HS-5 (cell line): ENCODE results near the gene AMBP.
"Not testable (repeated sequence)": the region's sequence is repeated elsewhere in the genome, so short reads cannot be mapped to it uniquely, and the experiment has no call there.

Experiments used
- DNase-seq: peaks from one replicate; pipeline ENCODE4 v3.0.0-alpha.2; 2012; ENCODE audit warnings: low read depth

Gene AMBP

GRCh38 chr9:114050646-114051045 is 27.5 kb downstream of the AMBP start:
- no peak for DNase-seq

- no peak for DNase-seq
These were observed 27.9 kb downstream of the AMBP start for GRCh38 chr9:114050226-114050568.

DNA sequence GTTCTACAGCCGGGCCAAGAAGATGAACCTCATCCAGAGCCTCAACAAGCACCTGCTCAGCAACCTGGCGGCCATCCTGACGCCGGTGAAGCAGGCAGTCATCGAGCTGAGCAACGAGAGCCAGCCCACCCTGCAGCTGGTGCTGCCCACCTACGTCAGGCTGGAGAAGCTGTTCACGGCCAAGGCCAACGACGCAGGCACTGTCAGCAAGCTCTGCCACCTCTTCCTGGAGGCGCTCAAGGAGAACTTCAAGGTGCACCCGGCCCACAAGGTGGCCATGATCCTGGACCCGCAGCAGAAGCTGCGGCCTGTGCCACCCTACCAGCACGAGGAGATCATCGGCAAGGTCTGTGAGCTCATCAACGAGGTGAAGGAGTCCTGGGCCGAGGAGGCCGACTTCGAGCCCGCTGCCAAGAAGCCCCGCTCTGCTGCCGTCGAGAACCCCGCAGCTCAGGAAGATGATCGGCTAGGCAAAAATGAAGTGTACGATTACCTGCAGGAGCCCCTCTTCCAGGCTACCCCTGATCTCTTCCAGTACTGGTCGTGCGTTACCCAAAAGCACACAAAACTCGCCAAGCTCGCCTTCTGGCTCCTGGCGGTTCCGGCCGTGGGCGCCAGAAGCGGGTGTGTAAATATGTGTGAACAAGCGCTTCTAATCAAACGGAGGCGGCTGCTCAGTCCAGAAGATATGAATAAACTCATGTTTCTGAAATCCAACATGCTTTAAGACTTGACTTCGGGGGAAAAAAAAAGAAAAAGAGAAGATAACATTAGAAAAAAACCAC is 28.5 kb downstream of the AMBP start:
- no peak for DNase-seq

DNA sequence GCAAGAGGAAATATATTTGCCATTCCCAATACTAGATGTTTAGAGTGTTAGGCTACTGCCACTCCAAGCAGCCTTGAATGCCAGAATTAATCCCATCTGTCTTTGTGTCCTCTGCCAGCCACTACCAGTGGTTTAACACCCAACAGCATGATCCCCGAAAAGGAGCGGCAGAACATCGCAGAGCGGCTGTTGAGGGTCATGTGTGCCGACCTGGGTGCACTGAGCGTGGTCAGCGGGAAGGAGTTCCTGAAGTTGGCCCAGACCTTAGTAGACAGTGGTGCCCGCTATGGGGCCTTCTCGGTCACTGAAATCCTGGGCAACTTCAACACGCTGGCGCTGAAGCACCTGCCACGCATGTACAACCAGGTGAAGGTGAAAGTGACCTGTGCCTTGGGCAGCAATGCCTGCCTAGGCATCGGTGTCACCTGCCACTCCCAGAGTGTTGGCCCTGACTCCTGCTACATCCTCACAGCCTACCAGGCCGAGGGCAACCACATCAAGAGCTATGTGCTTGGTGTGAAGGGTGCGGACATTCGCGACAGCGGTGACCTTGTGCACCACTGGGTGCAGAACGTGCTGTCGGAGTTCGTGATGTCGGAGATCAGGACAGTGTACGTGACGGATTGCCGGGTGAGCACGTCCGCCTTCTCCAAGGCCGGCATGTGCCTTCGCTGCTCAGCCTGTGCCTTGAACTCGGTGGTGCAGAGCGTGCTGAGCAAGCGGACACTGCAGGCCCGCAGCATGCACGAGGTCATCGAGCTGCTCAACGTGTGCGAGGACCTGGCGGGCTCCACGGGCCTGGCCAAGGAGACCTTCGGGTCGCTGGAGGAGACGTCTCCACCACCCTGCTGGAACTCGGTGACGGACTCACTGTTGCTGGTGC is 29.3 kb downstream of the AMBP start:
- DNase-seq, result no peak

DNA sequence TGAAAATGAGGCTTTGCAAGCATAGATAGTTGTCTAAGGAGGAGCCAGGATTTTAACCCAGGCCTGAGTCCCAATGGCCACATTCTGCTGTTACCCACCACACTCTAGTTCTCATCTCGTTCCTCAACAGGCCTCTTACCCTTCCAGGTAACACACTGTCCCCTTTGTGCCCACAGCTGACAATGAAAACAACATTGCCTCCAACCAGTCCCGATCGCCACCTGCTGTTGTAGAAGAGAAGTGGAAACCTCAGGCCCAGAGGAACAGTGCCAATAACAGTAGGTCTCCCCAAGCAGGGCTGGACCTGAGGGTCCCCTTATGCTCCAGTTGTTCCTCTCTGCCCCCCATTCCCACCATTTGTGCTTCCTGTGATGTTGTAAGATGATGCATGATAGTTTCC is 30.4 kb downstream of the AMBP start:
- no peak for DNase-seq

- peak; percentile 8 for DNase-seq
These were observed 31.2 kb downstream of the AMBP start for GRCh38 chr9:114046875-114047274.

DNA sequence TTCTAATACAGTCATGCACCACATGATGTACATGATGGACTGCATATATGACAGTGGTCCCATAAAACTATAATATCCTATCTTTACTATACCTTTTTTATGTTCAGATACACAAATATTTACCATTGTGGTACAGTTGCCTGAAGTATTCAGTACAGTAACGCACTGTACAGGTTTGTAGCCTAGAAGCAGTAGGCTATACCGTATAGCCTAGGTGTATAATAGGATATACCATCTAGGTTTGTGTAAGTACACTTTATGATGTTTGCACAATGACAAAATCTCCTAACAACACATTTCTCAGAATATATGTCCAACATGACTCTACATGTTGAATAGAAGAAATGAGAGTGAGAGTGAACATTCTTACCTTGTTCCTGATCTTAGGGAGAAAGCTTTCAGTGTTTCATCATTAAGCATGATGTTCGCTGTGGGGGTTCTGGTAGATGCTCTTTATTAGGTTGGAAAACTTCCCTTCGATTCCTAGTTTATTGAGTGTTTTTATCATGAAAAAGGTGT is 31.8 kb downstream of the AMBP start:
- DNase-seq, result no peak

DNA sequence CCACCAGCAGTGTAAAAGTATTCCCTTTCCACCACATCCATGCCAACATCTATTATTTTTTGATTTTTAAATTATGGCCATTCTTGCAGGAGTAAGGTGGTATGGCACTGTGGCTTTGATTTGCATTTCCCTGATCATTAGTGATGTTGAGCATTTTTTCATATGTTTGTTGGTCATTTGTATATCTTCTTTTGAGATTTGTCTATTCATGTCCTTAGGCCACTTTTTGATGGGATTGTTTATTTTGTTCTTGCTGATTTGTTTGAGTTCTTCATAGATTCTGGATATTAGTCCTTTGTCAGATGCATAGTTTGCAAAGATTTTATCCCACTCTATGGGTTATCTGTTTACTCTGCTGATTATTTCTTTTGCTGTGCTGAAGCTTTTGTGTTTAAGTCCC is 34.4 kb downstream of the AMBP start:
- DNase-seq, result not testable (repeated sequence)

- no peak for DNase-seq
These were observed 38.6 kb downstream of the AMBP start for GRCh38 chr9:114039484-114039883.

DNA sequence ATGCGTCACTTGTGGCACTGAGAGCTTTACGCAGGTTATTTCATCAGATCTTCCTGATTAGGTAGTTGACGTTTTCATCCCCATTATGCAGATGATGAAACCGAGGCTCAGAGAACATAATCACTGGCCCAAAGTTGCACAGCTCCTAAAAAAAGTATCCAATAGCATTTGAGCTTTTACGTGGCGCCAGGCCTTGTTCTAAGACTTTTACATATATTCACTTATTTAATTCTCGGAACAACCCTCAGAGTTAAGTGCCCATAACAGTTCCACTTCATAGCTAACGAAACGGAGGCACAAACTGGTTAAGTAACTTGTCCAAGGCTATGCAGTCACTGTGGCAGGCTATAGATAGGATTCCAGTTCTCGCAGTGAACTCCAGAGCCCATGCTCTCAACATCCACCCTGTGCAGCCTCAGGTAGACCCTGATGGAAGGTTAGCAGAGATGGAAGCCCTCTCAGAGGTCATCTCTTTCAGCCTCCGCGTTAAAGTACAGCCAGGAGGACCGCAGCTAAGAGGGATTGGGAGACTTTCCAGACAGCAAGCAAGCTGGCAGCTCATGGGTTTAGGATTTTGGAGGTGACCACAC is 39.3 kb downstream of the AMBP start:
- no peak for DNase-seq

DNA sequence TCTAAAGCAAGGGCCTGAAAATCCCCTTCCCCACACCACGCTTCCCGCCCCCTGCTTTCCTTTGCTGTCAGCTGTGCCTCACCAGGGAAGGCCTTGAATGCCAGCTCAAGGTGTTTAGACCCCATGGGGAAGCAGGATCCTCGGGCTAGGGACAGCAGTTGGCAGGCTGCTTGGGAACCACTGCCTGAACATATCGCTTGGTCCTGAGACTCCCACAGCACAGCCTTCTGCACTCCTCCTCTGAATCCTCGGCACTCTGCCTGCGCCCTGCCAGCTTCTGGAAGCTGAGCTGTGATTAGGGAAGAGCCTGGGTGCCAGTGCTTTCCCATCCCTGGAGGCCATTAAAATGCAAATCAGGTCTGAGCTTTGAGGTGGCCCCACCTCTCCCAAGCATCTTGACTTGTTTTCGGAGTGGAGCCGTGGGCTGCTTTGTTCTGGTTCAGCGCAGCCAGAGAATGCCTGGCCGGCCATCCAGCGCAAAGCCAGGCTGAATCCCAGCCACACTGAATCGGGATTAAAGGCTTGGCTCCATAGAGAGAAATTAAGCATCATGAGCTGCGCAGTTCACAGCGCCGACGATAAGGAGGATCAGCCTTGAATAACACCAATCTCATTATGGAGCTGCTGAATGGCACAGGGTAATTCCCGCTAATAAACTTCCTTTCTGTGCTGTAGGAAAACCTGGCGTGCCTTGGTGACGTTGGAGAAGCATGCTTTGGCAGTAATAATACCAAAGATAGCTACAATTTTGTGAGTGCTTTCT is 40.0 kb downstream of the AMBP start:
- DNase-seq, result no peak

- DNase-seq, result no peak
These were observed 40.9 kb downstream of the AMBP start for GRCh38 chr9:114037249-114037648.

DNA sequence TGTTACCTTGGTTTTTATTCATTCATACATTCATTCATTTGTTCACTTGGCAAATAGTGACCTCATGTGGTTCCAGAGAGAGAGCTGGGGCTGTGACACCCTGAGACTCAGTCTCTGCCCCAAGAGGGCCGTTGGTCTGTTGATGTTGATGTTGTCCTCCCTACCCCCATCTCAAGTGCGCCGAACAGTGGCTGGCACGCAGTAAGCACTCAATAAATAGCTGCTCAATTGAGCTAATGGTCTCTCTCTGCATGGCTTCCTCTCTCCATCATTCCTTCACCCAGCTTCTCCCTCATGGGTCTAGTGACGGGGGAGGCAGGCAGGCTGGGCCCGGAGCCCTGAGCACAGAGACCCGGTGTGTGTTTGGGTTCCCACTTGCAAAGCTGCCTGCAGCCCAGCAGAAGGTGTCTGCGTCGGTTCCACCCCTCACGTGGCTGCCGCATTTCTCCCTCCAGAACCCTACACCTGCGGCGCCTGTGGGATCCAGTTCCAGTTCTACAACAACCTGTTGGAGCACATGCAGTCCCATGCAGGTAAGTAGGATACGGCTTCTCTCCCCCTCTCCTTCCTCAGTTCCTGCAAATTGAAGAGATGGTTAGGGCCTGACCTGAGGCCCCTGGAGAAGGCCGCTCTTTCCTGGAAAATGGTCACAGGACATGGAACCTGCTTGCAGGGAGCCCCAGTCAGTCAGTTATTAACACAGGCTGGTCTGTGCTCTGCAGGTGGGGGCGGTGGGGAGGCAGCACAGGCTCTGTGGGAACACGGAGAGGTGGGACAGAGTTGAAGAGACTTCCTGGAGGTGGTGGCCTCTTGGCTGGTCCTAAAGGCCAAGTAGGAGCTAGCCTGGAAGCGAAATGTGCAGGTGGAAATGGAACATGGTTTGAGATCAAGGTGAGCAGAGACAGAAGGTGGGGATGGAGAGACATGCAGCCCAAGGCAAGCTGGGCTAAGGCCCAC is 42.0 kb downstream of the AMBP start:
- DNase-seq, result no peak

- DNase-seq, result no peak
These were observed 42.8 kb downstream of the AMBP start for GRCh38 chr9:114035221-114035844.

GRCh38 chr9:114034661-114035062 is 43.4 kb downstream of the AMBP start:
- DNase-seq, result no peak

DNA sequence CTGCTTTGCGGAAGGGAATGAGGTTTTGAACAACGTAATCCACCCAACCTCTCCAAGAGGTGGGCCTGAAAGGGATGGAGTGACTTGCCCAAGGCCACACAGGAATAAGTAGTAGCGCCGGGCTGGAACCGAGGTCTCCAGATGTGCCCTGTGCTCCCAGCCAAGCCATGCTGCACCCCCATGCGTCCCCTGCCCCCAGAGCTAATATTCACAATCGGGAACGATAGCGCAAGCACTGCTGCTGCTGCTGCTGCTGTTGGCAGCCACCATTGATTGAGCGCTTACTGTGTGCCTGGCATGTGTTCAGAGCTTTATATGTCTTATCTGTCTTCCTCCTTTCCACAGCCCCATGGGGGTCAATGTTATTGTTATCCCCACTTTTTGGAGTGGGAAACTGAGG is 43.9 kb downstream of the AMBP start:
- no peak for DNase-seq

- no peak for DNase-seq
These were observed 44.5 kb downstream of the AMBP start for GRCh38 chr9:114033397-114034103.

- DNase-seq, result no peak
These were observed 45.9 kb downstream of the AMBP start for GRCh38 chr9:114031948-114032840.
